GM19025 (cell line): Measurements from ENCODE around the gene NLRP9.
"Not testable (repeated sequence)": the region's sequence is repeated elsewhere in the genome, so short reads cannot be mapped to it uniquely, and the experiment has no call there.

Source experiments
- ATAC-seq: cut with Tn5 transposase; IDR thresholded peaks from one replicate; pipeline ENCODE4 v1.9.1; 2021; ENCODE audit warnings: mild to moderate bottlenecking, low read depth, moderate library complexity; ENCODE audit not compliant: unreplicated experiment

Gene NLRP9

GRCh38 chr19:55738302-55738701, at the start of gene NLRP9:
Gene NLRP9, minus strand, starts transcription at chr19:55738402. Its CDS starts 28 bp downstream, at chr19:55738374.
- no peak for ATAC-seq

GRCh38 chr19:55781112-55781511, 42.9 kb upstream of the NLRP9 start:
- ATAC-seq = no peak

- ATAC-seq = no peak
Observed at GRCh38 chr19:55778331-55778730, 40.1 kb upstream of the NLRP9 start.

DNA sequence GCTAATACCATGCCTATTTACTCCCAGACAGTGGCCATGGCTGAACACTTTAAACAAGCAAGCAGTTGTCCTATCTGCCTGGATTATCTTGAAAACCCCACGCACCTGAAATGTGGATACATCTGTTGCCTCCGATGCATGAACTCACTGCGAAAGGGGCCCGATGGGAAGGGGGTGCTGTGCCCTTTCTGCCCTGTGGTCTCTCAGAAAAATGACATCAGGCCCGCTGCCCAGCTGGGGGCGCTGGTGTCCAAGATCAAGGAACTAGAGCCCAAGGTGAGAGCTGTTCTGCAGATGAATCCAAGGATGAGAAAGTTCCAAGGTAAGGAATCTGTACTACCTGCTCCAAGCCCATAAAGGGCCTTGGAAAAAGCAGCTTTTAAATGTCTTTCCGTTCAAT, 39.3 kb upstream of the NLRP9 start:
- ATAC-seq = no peak

DNA sequence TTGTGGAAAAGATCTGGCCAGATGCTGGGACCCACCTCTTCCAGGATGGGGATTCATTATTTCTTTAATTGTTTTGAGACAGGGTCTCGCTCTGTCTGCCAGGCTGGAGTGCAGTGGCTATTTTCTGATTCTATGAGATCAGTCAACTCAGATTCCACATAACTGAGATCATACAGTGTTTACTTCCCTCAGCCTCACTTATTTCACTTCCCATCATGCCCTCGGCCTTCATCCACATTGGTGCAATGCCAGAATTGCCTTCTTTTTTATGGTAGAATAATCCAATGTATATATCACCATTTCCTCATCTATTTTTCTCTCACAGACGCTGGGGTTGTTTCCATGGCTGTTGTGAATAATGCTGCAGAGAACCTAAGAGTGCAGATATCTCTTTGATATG, 31.4 kb upstream of the NLRP9 start:
- not testable (repeated sequence) for ATAC-seq

DNA sequence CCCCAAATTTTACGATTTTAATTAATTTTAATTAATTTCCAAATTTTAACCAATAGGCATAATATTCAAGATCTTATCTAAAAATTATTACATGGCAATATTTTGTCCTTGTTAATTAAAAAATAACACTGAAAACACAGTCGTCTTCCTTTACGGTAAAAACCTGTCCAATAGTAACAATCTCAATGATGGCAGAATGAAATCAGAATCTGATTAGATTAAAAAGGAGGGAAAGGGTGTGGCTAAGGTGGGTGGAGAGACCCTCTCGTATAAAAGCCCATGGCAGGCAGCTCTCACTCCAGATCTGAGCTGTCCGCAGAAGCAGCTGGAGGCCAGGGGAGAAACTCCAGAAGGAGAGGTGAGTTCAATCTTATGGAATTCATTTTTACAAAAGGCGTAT, 30.6 kb upstream of the NLRP9 start, which contains the start of gene RFPL4AL1:
Gene RFPL4AL1 (plus strand): TSS at position 301 of the 400 bp plus-strand sequence. CDS start 2,687 bp downstream, outside the sequence.
- ATAC-seq = not testable (repeated sequence)

DNA sequence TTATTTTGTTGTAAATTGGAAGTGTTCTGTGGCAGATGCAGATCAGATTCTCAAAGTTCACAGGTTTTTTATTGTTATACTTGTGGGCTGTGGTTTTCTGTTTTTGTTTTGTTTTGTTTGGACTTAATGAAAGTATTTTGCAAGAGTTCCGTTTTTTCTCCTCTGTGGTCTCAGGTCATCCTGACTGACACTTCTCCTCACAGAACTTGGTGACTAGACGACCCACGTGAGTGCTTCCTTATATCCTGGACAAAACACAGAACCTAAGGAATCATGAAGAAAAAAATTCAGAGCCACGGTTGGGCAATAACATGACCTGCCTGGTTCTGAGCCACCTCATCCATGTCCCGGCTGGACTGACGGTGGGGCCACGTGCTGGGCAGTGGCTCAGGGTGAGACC, 28.3 kb upstream of the NLRP9 start:
- ATAC-seq = no peak

DNA sequence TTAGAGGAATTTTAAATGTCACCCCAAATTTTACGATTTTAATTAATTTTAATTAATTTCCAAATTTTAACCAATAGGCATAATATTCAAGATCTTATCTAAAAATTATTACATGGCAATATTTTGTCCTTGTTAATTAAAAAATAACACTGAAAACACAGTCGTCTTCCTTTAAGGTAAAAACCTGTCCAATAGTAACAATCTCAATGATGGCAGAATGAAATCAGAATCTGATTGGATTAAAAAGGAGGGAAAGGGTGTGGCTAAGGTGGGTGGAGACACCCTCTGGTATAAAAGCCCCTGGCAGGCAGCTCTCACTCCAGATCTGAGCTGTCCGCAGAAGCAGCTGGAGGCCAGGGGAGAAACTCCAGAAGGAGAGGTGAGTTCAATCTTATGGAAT, 20.6 kb upstream of the NLRP9 start, which contains the start of gene RFPL4A:
Gene RFPL4A (plus strand): TSS at position 301 of the 400 bp plus-strand sequence. CDS start 2,704 bp downstream, outside the sequence.
- ATAC-seq = not testable (repeated sequence)

GRCh38 chr19:55756808-55757207, 18.6 kb upstream of the NLRP9 start:
- not testable (repeated sequence) for ATAC-seq

- no peak for ATAC-seq
Observed at GRCh38 chr19:55753401-55753800, 15.2 kb upstream of the NLRP9 start.

DNA sequence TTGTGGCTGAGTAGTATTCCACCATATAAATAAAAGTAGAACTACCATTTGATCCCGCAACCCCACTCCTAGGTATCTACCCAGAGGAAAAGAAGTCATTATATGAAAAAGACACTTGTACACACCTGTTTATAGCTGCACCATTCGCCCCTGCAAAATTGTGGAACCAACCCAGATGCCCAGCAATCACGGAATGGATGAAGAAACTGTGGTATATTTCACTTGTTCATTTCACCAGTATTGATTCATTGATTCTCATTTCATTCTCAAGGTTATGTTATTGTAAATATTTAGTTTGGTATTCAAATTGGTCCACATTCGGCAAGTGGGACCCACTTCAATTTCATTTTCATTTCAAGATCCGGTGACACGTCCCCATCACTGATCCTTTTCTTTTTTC, 12.5 kb upstream of the NLRP9 start:
- no peak for ATAC-seq

- ATAC-seq = not testable (repeated sequence)
Observed at GRCh38 chr19:55730378-55730777, 7.8 kb downstream of the NLRP9 start.

- no peak for ATAC-seq
Observed at GRCh38 chr19:55723491-55723890, 14.7 kb downstream of the NLRP9 start.

GRCh38 chr19:55720801-55721200, 17.4 kb downstream of the NLRP9 start:
- ATAC-seq = no peak

DNA sequence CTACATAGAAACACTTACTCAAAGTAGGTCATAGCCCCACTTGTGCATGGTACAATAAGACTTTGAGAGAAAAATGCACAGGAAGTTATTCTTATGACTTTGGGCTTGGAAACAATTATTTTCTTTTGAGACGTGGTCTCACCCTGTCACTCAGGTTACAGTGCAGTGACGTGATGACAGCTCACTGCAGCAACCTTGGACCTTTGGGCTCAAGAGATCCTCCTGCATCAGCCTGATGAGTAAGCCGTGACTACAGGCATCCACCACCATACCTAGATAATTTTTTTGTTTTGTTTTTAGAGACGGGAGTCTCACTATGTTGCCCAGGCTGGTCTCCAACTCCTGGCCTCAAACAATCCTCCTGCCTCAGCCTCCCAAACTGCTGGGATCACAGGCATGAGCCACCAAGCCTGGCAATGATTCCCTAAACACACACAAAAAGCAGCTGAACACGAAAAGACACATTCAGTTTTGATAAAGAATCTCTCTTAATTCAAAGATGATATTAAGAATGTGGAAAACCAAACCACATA, 17.9 kb downstream of the NLRP9 start:
- no peak for ATAC-seq

DNA sequence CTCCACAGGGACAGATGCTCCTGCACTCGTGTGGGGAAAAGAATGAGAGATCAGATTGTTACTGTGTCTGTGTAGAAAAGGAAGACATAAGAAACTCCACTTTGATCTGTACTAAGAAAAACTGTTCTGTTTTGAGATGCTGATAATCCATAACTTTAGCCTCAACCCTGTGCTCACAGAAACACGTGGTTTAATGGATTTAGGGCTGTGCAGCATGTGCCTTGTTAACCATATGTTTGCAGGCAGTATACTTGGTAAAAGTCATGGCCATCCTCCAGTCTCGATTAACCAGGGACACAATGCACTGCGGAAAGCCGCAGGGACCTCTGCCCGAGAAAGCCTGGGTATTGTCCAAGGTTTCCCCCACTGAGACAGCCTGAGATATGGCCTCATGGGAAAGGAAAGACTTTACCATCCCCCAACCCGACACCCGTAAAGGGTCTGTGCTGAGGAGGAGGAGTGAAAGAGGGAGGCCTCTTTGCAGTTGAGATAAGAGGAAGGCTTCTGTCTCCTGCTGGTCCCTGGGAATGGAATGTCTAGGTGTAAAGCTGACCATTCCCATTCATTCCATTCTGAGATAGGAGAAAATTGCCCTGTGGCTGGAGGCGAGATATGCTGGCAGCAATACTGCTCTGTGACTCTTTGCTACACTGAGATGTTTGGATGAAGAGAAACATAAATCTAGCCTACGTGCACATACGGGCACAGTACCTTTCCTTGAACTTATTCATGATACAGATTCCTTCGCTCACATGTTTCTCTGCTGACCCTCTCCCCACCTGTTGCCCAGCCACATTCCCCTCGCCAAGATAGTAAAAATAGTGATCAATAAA, 20.1 kb downstream of the NLRP9 start:
- not testable (repeated sequence) for ATAC-seq

DNA sequence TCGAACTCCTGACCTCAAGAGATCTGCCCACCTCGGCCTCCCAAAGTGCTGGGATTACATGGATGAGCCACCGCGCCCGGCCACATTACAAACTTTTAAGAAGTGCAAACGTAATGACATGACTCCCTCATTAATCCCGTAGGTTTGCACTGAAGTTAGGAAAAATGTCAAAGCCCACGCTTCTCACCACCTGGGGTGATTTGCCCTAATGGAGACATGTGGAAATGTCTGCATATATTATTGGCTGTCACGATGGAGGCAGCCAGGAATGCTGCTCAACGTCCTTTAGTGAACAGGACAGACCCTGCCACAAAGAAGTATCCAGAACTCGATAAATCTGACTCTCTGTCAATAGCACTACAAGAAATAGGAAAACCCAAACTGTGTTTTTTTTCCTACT, 21.0 kb downstream of the NLRP9 start:
- no peak for ATAC-seq

DNA sequence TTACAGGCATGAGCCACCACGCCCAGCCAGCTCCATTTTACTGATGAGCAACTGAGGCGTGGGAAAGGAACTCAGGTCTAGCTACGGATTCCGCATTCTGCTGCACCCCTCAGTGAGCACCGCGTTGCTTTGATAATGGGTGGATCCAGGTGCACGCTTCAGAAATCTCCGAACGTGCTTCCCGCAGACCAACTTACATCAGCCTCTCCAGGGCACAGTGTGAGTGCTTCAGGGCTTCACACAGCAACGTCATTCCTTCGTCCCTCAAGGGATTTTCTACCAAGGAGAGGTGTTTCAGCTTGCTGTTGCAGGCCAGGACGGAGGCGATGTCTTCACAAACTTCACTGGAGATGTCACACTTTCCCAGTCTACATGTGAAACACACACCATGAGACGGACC, 21.7 kb downstream of the NLRP9 start:
- no peak for ATAC-seq

DNA sequence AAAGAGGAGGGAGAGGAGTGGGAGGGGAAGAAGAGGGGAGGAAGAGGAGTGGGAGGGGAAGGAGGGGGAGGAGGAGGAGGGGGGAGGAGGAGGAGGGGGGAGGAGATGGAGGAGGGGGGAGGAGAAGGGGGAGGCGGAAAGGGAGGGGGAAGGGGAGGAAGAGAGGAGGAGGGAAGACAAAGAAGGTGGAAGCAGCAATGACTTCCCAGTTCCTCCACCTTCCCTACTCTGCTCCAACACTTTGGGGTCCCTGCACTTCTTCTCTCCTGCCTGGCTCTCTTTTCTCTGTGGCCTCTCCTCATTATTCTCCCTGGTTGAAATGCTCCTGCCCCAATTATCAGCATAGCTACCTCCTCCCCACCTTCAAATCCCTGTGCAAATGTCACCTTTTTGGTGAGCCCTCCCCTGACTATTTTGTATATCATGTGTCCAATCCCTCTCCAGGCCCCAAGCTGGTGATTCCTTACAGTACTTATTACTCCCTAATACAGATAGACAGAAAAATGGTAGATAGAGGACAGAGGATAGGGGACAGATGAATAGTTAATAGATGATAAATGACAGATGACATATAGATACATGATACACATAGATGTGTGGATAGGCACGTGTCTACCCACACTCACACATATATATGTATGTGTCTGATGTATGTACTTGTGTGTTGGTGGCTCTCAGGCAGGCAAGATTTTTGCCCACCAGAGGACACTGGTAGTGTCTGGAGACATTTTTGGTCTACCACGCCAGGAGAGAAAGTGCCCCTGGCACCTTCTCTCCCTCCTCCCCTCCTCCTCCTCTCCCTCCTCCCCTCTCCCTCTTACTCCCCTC, 25.2 kb downstream of the NLRP9 start:
- ATAC-seq = no peak

DNA sequence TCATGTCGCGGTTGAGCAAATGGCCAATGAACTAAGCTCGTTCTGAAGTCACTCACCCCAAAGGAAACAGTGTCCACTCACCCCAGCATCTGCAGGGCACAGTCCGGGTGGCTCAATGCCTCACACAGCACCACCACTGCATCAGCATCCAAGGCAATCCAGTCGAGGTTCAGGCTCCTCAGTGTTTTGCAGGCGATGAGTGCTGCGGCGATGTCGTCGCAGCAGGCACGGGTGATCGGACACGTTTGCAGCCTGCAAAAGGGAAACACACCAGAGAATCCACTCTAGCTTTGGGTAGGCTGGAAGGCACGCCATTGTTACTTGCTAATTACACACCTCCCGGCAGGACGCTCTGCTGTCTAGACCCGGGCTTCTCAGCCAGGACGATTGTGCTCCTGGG, 26.5 kb downstream of the NLRP9 start:
- ATAC-seq = no peak

GRCh38 chr19:55705972-55706371, 32.2 kb downstream of the NLRP9 start:
- no peak for ATAC-seq
